HG03064 (cell line): ENCODE results near the gene MRPL38.
A peak's percentile ranks its signal among the peaks of the same experiment; 100 is the strongest.
"Not testable (repeated sequence)": the region's sequence is repeated elsewhere in the genome, so short reads cannot be mapped to it uniquely, and the experiment has no call there.

Experiments used
- ATAC-seq: cut with Tn5 transposase; IDR thresholded peaks from one replicate; pipeline ENCODE4 v1.9.1; 2021; ENCODE audit warnings: low read depth; ENCODE audit not compliant: unreplicated experiment

Gene MRPL38

GRCh38 chr17:75856062-75856756 is 48.5 kb downstream of the MRPL38 start:
- no peak for ATAC-seq

- ATAC-seq = peak; percentile 73
Measured at GRCh38 chr17:75855310-75856061, 49.2 kb downstream of the MRPL38 start, which contains the start of gene WBP2. Gene WBP2, minus strand, starts transcription at chr17:75855335. Its CDS starts 38 bp downstream, at chr17:75855297.

DNA sequence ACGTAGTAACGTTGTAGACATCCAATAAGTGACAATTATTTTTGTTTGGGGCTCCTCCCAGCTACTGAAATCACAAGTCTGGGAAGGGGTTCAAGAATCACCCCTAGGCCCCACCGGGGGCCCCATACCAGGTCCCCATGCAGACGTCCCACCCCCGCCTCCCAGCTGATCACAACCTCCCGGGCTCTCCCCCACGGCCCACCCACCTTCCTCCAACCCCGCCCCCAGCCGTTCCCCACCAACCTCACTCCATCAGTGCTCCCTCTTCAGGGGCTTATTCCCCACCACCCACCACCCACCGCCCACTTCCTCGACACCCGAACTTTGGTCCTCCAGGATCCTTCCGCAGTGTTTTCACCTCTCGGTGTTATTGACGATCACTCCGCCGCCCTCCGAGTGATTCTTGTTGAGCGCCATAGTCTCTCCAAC is 49.8 kb downstream of the MRPL38 start:
- no peak for ATAC-seq

- ATAC-seq = no peak
Measured at GRCh38 chr17:75854101-75854748, 50.5 kb downstream of the MRPL38 start.

DNA sequence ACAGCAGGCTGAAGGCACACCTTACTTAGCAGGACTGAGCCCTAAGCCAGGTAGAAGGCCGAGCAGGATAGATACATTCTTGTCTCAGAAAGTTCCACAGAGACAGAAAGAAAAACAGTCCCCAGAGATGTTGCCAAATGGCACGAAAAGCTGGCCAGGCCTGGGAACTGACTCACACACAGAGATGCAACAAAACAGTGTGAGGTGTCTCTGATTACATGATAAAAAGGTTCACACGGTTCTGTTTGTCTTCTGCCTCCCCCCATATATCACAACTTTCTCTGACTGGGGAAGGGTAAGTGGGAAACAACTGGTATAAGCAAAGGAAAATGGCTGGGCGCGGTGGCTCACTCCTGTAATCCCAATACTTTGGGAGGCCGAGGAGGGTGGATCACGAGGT is 51.3 kb downstream of the MRPL38 start:
- no peak for ATAC-seq

- ATAC-seq = not testable (repeated sequence)
Measured at GRCh38 chr17:75851693-75851991, 53.0 kb downstream of the MRPL38 start.

- no peak for ATAC-seq
Measured at GRCh38 chr17:75850928-75851692, 53.6 kb downstream of the MRPL38 start.

GRCh38 chr17:75849724-75850123 is 55.0 kb downstream of the MRPL38 start:
- no peak for ATAC-seq

DNA sequence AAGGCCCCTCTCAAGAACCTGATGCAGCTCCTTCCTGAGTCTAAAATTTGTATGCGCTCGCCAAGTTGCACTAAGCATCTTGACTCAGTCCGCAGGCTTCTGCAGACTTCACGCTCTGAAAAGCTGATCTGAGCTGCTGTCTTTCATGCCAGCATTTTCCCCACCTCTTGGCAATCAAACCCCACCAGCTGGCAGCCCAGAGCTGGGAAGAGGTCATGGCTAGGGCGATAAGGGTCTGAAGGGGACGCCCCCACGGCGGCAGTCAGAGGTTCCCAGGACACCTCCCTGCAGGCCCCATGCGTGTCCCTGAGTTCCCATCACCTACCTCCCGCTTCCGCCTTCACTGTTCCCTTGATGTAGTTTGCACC is 55.4 kb downstream of the MRPL38 start:
- no peak for ATAC-seq
